ENCODE results near the gene C11orf87.

GRCh38 chr11:109374032-109374431, 48.0 kb upstream of the C11orf87 start:
- TF ChIP-seq CTCF (IDR thresholded peaks at IDR 0.05; ENCODE audit: poor library complexity) (no peak), EZH2 (IDR thresholded peaks at IDR 0.05; ENCODE audit: borderline replicate concordance) (no peak), EZH2phosphoT487 (IDR thresholded peaks at IDR 0.05; ENCODE audit: low read depth, severe bottlenecking, unreplicated experiment) (no peak)

Data from hepatocyte (in vitro differentiated cells).